ENCODE data around the gene ARFGAP2.

Gene ARFGAP2

GRCh38 chr11:47171856-47172255 is 4.8 kb downstream of the ARFGAP2 start:
- DNase-seq = peak in 3 of 58 donors; percentile 27 to 39 (median 27)

GRCh38 chr11:47171061-47171838 is 5.4 kb downstream of the ARFGAP2 start:
- DNase-seq = no peak

GRCh38 chr11:47166368-47166767 is 10.3 kb downstream of the ARFGAP2 start:
- no peak for DNase-seq

- no peak for DNase-seq
Measured at GRCh38 chr11:47165253-47165840, 11.3 kb downstream of the ARFGAP2 start.

- DNase-seq = no peak
Measured at GRCh38 chr11:47164321-47164720, 12.4 kb downstream of the ARFGAP2 start.

- no peak for DNase-seq
Measured at GRCh38 chr11:47163898-47164297, 12.8 kb downstream of the ARFGAP2 start.

- no peak for DNase-seq
Measured at GRCh38 chr11:47163193-47163592, 13.5 kb downstream of the ARFGAP2 start.

GRCh38 chr11:47162426-47162825 is 14.3 kb downstream of the ARFGAP2 start:
- DNase-seq = no peak

GRCh38 chr11:47161890-47162289 is 14.8 kb downstream of the ARFGAP2 start:
- no peak for DNase-seq

GRCh38 chr11:47161134-47161854 is 15.4 kb downstream of the ARFGAP2 start:
- DNase-seq = peak in 44 of 58 donors; percentile 14 to 75 (median 47)

GRCh38 chr11:47160753-47161133 is 15.9 kb downstream of the ARFGAP2 start:
- DNase-seq = no peak

GRCh38 chr11:47158242-47158641 is 18.4 kb downstream of the ARFGAP2 start:
- DNase-seq = peak in 5 of 58 donors; percentile 18 to 35 (median 30)

GRCh38 chr11:47157805-47158204 is 18.9 kb downstream of the ARFGAP2 start:
- no peak for DNase-seq

- no peak for DNase-seq
Measured at GRCh38 chr11:47156951-47157350, 19.7 kb downstream of the ARFGAP2 start.

GRCh38 chr11:47156333-47156732 is 20.3 kb downstream of the ARFGAP2 start:
- no peak for DNase-seq

- DNase-seq = no peak
Measured at GRCh38 chr11:47155879-47156278, 20.8 kb downstream of the ARFGAP2 start.

GRCh38 chr11:47154616-47155570 is 21.8 kb downstream of the ARFGAP2 start:
- DNase-seq = peak in 12 of 58 donors; percentile 11 to 63 (median 38)

GRCh38 chr11:47152953-47153950 is 23.4 kb downstream of the ARFGAP2 start:
- DNase-seq = peak in 57 of 58 donors; percentile 24 to 92 (median 75)

- DNase-seq = no peak
Measured at GRCh38 chr11:47152126-47152952, 24.3 kb downstream of the ARFGAP2 start.
